ENCODE measurements around the gene PML. TPM values are rescaled to one million over a fixed set of nuclear protein-coding genes. Genes with fewer than 3 reads are reported as not detected.

The PML gene
- total RNA-seq, 2 donors from 2014 or later: 27.3 to 36.1 TPM

GRCh38 chr15:73996939-73997338 is 2.4 kb downstream of the PML start:
- no peak for TF ChIP-seq CTCF (IDR thresholded peaks at IDR 0.05)
- DNase-seq (ENCODE audit: low spot score): no peak
- Histone ChIP-seq H3K9me3 (no peaks in the 10 kb centered on the region), H3K36me3 (peaks cover 10% of the 10 kb centered on the region), H3K27ac (peak overlapping the region; percentile 43 to 57), H3K4me3 (peak overlapping the region; percentile 20 to 92), H3K4me1 (peaks cover 0 to 76% of the 10 kb centered on the region in 2 donors), H3K27me3 (no peaks in the 10 kb centered on the region)

GRCh38 chr15:73997986-73998385 is 3.5 kb downstream of the PML start:
- H3K9me3 ChIP-seq: no peaks in the 10 kb centered on the region
- peaks cover 10% of the 10 kb centered on the region for H3K36me3 ChIP-seq
- no peak overlapping the region for H3K27ac ChIP-seq
- peaks cover 0 to 68% of the 10 kb centered on the region in 2 donors for H3K4me1 ChIP-seq
- H3K4me3 ChIP-seq: no peak overlapping the region
- no peaks in the 10 kb centered on the region for H3K27me3 ChIP-seq
- no peak for TF ChIP-seq CTCF (IDR thresholded peaks at IDR 0.05)
- no peak for DNase-seq (ENCODE audit: low spot score)

GRCh38 chr15:74006774-74007639 is 12.5 kb downstream of the PML start:
- Histone ChIP-seq H3K4me3 (no peak overlapping the region), H3K9me3 (no peaks in the 10 kb centered on the region), H3K4me1 (peaks cover 0 to 59% of the 10 kb centered on the region in 2 donors), H3K36me3 (peaks cover 27% of the 10 kb centered on the region), H3K27me3 (no peaks in the 10 kb centered on the region), H3K27ac (no peak overlapping the region)
- TF ChIP-seq CTCF (IDR thresholded peaks at IDR 0.05): no peak
- DNase-seq (ENCODE audit: low spot score): no peak

- TF ChIP-seq CTCF (IDR thresholded peaks at IDR 0.05): no peak
- DNase-seq (ENCODE audit: low spot score): no peak
- no peak overlapping the region for H3K27ac ChIP-seq
- no peak overlapping the region for H3K4me3 ChIP-seq
- H3K36me3 ChIP-seq: peaks cover 27% of the 10 kb centered on the region
- H3K9me3 ChIP-seq: no peaks in the 10 kb centered on the region
- no peaks in the 10 kb centered on the region for H3K27me3 ChIP-seq
- peaks cover 0 to 64% of the 10 kb centered on the region in 2 donors for H3K4me1 ChIP-seq
Observed at GRCh38 chr15:74007820-74008371, 13.4 kb downstream of the PML start.

- DNase-seq (ENCODE audit: low spot score): no peak
- no peaks in the 10 kb centered on the region for H3K9me3 ChIP-seq
- H3K27ac ChIP-seq: no peak overlapping the region
- H3K4me3 ChIP-seq: no peak overlapping the region
- peaks cover 23% of the 10 kb centered on the region for H3K36me3 ChIP-seq
- H3K4me1 ChIP-seq: peaks cover 0 to 64% of the 10 kb centered on the region in 2 donors
- no peak for TF ChIP-seq CTCF (IDR thresholded peaks at IDR 0.05)
- H3K27me3 ChIP-seq: no peaks in the 10 kb centered on the region
Observed at GRCh38 chr15:74008901-74009300, 14.4 kb downstream of the PML start.
